GM12865 (cell line): ENCODE measurements around the gene CAPNS1.

Source experiments
- DNase-seq: peaks from one replicate; pipeline ENCODE4 v3.0.0; 2010; ENCODE audit warnings: low read depth
- H3K4me3 ChIP-seq: 2 replicates; pipeline ENCODE4 v1.5.1; 2011; ENCODE audit warnings: mild to moderate bottlenecking, low read depth, low read length, control low read depth
- TF ChIP-seq, protein P1 (sequence below): IDR thresholded peaks from 2 replicates; pipeline ENCODE4 v1.5.1; 2011; ENCODE audit warnings: low read length, control low read depth, low read depth, inconsistent platforms; ENCODE audit not compliant: insufficient read depth; ENCODE audit errors: missing control alignments

The CAPNS1 gene

DNA sequence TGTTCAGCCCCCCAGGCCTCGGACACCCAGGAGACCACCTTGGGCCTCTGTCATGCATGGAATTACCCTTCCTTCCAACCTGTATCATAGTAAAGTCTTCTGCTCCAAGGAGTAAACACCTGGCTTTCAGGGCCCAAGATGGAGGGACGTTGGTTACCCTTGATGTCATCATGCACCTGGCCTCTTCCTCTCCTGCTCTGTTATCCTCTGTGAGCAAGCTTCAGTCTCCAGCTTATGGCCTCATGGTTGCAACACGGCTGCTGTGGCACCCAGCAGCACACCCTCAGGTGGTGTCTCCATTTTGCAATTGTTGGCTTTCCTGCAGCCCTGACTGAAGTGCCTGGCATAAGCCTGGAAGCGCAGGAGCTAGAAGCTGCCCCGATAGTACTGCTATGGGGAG is 32.9 kb upstream of the CAPNS1 start:
- DNase-seq = no peak
- TF ChIP-seq, protein P1, sequence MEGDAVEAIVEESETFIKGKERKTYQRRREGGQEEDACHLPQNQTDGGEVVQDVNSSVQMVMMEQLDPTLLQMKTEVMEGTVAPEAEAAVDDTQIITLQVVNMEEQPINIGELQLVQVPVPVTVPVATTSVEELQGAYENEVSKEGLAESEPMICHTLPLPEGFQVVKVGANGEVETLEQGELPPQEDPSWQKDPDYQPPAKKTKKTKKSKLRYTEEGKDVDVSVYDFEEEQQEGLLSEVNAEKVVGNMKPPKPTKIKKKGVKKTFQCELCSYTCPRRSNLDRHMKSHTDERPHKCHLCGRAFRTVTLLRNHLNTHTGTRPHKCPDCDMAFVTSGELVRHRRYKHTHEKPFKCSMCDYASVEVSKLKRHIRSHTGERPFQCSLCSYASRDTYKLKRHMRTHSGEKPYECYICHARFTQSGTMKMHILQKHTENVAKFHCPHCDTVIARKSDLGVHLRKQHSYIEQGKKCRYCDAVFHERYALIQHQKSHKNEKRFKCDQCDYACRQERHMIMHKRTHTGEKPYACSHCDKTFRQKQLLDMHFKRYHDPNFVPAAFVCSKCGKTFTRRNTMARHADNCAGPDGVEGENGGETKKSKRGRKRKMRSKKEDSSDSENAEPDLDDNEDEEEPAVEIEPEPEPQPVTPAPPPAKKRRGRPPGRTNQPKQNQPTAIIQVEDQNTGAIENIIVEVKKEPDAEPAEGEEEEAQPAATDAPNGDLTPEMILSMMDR = no peak

DNA sequence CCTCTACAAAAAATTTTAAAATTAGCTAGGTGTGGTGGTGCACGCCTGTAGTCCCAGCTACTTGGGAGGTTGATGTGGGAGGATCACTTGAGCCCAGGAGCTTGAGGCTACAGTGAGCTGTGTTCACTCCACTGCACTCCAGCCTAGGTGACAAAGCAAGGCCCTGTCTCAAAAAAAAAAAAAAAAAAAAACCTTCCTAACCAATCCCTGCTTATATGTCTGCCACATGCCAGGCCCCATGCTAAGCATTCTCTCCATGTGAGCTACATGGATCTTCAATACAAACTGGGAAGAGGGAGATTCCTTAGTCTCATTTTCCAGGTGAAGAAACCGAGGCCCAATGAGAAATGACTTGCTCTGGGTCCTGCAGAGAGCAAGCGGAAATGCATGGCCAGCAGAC is 31.2 kb upstream of the CAPNS1 start:
- no peak overlapping the region for H3K4me3 ChIP-seq
- DNase-seq = no peak
- TF ChIP-seq, protein P1 = no peak

More for the DNA sequence above, 32.9 kb upstream of the CAPNS1 start:
- H3K4me3 ChIP-seq = no peak overlapping the region

DNA sequence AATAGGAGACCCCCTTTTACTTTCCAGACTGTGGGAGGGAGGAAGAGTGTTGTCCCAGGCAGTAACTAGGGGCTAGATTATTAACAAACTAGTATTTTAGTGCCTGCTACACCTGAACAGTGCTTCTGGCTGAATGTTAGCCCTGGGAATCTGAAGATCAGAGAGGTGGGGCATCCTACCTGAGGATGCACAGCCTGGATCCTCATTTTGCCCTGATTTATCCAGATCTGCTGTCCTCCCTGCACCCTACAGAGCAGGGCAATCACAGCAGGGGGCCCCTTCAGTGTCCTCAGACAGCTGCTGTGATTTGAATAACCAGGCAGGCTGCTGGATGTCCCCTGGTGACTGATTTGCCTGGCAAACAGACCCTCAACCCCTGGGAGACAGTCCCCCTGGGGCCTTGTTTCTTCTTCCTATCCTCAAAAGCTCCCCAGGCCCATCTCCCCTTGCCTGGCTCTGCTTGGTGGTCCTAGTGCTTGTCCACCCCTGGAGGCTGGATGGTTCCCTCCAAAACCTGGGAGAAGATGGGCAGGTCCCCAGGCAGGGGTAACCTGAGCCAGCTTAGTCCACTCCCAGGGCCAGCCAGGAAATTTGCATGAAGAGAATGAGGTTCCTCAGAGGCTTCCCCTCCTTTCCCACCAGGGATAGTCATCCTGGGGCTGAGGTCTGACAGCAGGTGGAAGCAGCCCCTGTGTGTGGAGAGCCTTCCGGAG is 29.2 kb upstream of the CAPNS1 start, which contains the start of gene OVOL3:
OVOL3 (plus strand) TSS at position 657 of the 713 bp plus-strand sequence. CDS start 60 bp downstream, outside the sequence.
- H3K4me3 ChIP-seq = no peak within 1 kb of the TSS
- TF ChIP-seq, protein P1 = no peak

DNA sequence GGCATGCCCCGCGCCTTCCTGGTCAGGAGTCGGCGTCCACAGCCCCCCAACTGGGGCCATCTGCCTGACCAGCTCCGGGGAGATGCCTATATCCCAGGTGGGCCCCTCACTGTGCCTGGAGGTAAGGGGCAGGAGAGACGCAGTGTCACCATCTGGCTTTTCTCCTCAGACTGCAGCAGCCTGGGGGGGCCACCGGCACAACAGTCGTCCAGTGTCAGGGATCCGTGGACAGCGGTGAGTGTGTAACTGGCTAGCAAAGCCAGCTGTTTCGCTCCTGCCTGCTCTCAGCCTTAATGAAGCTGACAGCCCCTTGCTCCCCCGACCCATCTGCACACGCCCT is 28.7 kb upstream of the CAPNS1 start:
- no peak overlapping the region for H3K4me3 ChIP-seq
- no peak for DNase-seq
- TF ChIP-seq, protein P1 = no peak

More for the DNA sequence above, 29.2 kb upstream of the CAPNS1 start, which contains the start of gene OVOL3:
- DNase-seq = no peak

DNA sequence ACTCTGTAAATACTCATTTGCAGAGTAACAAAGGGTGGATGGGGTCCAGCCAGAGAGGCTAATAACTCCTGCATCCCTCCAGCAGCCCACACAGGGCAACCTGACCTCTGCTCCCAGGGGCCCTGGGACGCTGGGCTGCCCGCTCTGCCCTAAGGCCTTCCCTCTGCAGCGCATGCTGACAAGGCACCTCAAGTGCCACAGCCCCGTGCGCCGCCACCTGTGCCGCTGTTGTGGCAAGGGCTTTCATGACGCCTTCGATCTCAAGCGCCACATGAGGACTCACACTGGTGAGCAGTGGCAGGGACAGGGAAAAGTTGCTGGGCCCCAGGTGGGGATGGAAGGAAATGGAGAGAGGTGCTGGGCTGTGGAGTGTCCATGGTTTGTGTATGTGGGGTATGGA is 27.2 kb upstream of the CAPNS1 start:
- no peak for DNase-seq
- TF ChIP-seq, protein P1 = no peak
- no peak overlapping the region for H3K4me3 ChIP-seq

DNA sequence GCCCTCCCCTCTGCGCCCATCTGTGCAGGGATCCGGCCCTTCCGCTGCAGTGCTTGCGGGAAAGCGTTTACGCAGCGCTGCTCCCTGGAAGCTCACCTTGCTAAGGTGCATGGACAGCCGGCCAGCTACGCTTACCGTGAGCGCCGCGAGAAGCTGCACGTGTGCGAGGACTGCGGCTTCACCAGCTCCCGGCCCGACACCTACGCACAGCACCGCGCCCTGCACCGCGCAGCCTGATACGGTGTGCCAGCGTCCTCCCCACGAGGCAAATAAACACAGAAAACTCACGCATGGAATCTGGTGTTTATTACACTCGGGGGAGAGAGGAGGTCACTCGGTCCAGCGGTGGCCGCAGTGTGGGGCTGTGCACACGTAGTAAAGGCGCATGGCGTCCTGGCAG is 26.4 kb upstream of the CAPNS1 start:
- DNase-seq = no peak
- peak overlapping the region; percentile 90 for H3K4me3 ChIP-seq
- TF ChIP-seq, protein P1 = no peak
